NCI-H2029 treated with DMSO at 0.1 percent for 48 hours (cell line): ENCODE results near the gene FGGY.
"Not testable (repeated sequence)": the region's sequence is repeated elsewhere in the genome, so short reads cannot be mapped to it uniquely, and the experiment has no call there.

Experiments used
- DNase-seq: peaks from one replicate; lab custom pipeline; 2025; lab: John Stamatoyannopoulos, UW

Gene FGGY

GRCh38 chr1:59482986-59483385 lies 186.1 kb downstream of the FGGY start:
- no peak for DNase-seq

GRCh38 chr1:59484096-59484495 lies 187.2 kb downstream of the FGGY start:
- DNase-seq: no peak

DNA sequence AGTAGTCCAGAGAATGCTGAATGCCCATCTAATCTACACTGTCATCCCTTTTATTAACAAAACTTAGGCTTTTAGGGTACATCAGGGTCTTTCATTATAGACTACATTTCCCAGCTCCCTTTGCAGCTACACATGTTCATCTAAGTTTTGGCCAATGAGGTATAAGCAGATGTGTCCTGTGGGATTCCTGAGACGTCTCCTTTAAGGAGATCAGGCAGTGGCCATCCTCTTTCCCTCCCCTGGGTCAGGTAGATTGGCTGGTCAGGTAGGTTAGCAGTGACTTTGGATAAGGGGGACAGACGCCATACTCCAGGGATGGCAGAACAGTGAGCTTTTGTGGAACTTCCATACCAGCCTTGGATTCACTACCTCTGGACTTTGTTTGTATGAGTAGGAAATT lies 188.3 kb downstream of the FGGY start:
- no peak for DNase-seq

DNA sequence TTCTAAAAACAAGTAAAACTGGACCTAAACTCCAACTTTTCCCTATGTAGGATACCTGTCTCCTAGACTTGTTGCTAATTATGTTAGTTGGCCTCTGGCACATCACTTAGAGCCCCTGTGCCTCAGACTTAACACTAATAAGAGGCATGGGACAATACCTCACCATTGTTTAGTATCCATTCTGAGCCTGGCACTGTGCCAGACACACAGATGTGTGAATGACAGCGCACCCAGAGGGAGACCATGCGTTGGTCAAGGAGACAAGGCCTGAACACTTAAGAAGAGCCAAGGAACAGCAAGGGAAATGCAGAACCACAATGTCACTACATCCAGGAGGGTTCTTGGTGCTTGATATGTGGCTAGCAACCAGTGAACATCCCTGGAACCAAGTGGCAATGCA lies 189.1 kb downstream of the FGGY start:
- DNase-seq: no peak

- no peak for DNase-seq
Measured at GRCh38 chr1:59486615-59487014, 189.7 kb downstream of the FGGY start.

DNA sequence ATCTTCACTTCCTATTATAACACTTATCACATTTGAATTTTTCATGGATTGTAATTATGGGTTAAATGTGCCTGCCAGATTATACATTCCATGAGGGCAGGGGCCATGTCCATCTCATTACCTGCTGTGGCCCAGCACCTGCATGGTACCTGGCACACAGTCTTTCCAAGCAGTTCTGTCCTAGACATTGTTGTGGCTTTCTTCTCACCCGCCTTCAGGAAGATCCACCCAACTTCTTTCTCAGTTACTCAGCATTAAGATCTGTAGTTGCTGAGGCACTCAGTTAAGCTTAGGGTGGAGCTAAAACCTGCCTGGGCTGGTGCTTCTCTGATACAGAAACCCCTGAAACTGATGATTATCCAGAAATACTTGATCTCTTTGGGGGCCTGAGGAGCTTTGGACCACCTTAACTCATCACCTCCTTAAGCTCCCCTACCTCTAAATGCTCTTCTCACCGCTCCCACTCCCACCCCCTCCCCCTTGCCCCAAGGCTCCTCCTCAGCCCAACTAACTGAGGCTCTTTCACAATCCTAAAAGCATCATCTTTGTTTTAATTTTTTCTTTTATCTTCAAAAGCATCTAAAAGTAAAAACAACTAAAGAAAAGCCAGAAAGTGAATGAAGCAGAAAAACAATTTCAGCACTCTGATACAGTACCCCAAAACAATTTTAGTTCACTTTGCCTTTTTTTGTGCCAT lies 190.6 kb downstream of the FGGY start:
- DNase-seq: no peak

DNA sequence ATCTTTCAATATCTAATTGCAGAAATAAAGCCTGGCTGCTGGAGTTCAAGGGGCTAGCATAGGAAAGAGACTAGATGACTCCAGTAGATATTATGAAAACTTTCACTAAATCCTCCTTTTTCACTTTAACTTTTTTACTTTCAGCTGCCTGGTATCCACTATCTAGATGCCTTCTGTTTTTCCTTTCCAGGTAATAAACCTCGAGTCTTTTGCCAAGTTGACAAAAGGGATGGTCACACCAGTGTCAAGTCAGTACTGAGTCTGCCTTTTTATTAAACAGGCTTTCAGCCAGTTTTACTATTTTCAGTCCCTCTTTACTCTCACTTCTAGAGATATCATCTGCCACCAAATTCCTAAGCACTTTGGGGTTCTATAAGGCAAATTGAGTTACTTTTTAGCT lies 195.6 kb downstream of the FGGY start:
- DNase-seq: no peak

GRCh38 chr1:59494145-59494833 lies 197.4 kb downstream of the FGGY start:
- no peak for DNase-seq

DNA sequence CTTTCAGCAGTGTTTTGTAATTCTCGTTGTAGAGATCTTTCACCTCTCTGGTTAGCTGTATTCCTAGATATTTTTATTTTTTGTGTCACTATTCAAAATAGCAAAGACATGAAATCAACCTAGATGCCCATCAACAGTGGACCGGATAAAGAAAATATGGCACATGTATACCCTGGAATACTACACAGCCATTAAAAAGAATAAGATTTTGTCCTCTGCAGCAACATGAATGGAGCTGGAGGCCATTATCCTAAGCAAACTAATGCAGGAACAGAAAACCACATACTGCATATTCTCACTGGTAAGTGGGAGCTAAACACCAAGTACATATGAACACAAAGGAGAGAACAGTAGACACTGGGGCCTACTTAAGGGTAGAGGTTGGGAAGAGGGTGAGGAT lies 199.3 kb downstream of the FGGY start:
- not testable (repeated sequence) for DNase-seq

DNA sequence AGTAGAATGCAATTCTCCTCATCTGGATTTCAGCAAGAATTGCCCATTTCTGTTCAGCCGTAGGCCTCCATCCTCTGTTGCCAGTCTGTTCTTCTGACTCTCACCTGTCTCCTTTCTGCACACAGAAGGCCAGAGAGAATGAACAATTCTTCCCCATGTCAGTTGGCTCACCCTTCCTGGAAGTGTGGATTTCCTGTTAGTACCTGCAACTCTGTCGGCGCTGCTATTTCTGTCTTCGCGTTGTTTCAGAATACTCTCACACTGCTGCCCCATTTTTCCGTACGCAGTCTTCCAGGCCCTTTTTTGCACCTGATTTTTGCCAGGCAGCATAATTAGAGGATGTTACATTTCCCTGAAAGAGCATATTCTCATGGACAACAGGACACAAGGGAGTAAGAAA lies 200.7 kb downstream of the FGGY start:
- no peak for DNase-seq

GRCh38 chr1:59498640-59499039 lies 201.7 kb downstream of the FGGY start:
- no peak for DNase-seq

DNA sequence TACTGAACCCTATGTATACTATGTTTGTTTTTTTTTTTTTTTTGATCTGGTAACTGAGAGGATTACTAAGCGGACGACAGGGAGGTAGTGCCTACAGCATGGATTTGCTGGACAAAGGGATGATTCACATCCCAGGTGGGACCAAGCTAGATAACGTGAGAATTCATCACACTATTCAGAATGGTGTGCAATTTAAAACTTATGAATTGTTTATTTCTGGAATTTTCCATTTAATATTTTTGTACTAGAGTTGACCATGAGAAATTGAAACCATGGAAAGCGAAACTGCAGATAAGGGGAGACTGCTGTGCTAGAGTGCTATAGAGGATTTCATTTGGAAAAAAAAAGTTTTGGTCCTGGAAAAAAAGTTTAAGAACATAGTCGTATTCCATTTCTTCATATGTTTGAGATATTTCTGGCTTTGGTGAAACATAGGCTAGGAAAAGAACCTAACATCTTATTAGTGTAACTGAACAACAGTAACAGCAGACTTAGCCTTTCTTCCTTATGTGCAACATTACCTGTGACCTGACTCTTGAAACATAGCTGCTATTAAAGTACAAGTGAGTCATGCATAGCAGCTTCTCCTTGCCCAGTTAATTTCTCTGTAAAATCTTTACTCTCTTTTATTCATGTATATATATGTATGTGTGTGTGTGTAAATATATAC lies 202.5 kb downstream of the FGGY start:
- DNase-seq: no peak

GRCh38 chr1:59499943-59500569 lies 203.2 kb downstream of the FGGY start:
- DNase-seq: no peak

GRCh38 chr1:59500950-59501742 lies 204.3 kb downstream of the FGGY start:
- peak; percentile 59 for DNase-seq

GRCh38 chr1:59502009-59502691 lies 205.3 kb downstream of the FGGY start:
- DNase-seq: no peak

DNA sequence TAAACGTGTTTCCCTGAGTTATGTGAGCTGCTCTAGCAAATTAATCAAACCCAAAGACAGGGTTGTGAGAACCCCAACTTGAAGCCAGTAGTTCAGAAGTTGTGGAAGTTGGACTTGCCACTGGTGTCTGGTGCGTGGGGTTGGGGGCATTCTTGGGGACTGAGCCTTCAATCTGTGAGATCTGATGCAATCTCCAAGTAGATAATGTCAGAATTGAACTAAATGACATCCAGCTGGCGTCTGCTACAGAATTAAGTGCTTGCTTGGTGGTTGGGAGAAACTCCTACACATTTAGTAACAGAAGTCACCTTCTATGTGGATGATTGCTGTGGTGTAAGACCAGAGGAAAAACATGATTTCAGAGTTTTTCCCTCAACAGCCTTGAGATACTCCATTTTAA lies 207.4 kb downstream of the FGGY start:
- DNase-seq: no peak

DNA sequence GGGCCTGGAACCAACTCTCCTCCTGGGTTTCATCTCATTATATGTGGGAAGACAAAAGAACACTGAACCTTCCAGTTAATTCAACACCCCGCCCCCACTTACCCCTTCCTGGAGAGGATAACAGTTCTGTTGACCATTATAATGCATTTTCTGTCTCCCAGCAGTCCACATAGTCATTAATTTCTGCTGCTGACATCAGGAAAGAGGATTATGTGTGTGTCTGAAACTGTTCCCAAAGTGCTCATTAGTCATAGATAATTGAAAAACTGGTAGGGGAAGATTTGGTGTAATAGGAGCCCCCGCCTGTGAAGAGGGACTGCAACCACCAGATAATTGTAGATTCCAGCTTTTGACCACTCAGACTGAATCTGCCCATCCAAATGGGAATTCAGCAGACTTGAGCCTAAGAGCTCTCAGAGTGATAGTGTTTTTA lies 208.7 kb downstream of the FGGY start:
- DNase-seq: peak; percentile 70

DNA sequence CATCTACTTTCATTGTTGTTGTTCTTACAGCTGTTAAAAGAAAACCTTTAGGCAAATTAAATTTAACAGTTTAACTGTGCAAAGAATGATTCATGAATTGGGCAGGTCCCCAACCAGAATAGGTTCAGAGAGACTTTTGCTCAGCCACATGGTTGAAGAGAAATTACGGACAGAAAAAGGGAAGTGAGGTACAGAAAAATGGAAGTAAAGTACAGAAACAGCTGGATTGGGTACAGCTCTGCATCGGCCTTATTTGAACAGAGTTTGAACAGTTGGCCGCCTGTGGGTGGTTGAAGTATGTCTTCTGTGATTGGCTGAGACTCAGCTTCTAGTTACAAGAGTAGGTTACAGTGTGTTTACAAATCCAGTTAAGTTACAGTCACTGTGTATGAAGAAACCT lies 210.1 kb downstream of the FGGY start:
- DNase-seq: peak; percentile 35

DNA sequence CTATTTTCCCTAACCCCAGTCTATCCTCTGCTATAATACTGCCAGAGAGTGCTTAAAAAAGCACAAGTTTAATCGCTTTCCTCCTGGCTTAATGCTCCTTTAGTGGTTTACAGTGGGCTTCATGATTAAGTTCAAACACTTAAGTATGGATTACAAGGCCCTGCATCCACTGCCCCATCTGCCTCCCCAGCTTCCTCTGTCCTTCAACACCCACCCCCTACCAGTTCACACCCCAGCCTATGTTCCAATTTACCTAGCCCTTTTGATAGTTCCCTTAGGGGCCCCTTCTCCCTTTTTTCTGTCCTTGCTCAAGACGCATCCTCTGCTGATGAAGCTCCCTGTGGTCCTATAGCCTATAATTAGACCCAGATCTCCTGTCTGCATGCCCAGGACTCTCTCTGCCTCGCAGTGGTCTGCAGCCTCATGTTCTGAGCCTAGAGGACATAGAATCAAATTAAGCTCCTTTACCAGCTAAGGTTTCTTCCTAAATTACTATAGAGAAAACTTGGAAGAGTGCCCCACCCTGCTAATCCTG lies 212.5 kb downstream of the FGGY start:
- no peak for DNase-seq

GRCh38 chr1:59510249-59510648 lies 213.4 kb downstream of the FGGY start:
- no peak for DNase-seq
